HepG2 (cell line): ENCODE results near the gene TMEM151A. TPM values are rescaled to one million over a fixed set of nuclear protein-coding genes. Genes with fewer than 3 reads are reported as not detected.

ENCODE experiments used
- GPBP1L1 ChIP-seq: sonication (generic); formaldehyde crosslinking; IDR thresholded peaks from 2 replicates; pipeline ENCODE4 v1.5.0; 2020; ENCODE audit warnings: mild to moderate bottlenecking, missing genetic modification reagents
- HMGXB4 ChIP-seq, 2 experiments: sonication (generic) in 1 of 2; formaldehyde crosslinking in 1 of 2; IDR thresholded peaks; 2 replicates each; pipeline versions ENCODE4 v1.4.0 to v1.6.1; 2018 to 2020; ENCODE audit warnings: missing genetic modification reagents in 2 of 2, borderline replicate concordance in 1 of 2, low read depth in 1 of 2, mild to moderate bottlenecking in 1 of 2, missing biosample characterization in 1 of 2
- IRX3 ChIP-seq: sonication (generic); formaldehyde crosslinking; IDR thresholded peaks from 2 replicates; pipeline ENCODE4 v1.8.1; 2023; ENCODE audit warnings: mild to moderate bottlenecking, low read depth, missing genetic modification reagents, borderline replicate concordance
- KLF6 ChIP-seq: IDR thresholded peaks from 2 replicates; pipeline ENCODE4 v1.8.0; 2016; ENCODE audit warnings: missing biosample characterization, missing genetic modification reagents
- RARA ChIP-seq: IDR thresholded peaks from 2 replicates; pipeline ENCODE4 v1.6.1; 2016; ENCODE audit warnings: missing genetic modification reagents, missing compliant biosample characterization
- SIN3A ChIP-seq: IDR thresholded peaks from 2 replicates; pipeline ENCODE4 v1.6.1; 2011; ENCODE audit warnings: low read depth, mild to moderate bottlenecking, control low read depth, low read length, borderline replicate concordance
- SKIL ChIP-seq: sonication (generic); formaldehyde crosslinking; IDR thresholded peaks from 2 replicates; pipeline ENCODE4 v1.8.0; 2022; ENCODE audit warnings: missing genetic modification reagents, mild to moderate bottlenecking, moderate library complexity, borderline replicate concordance
- SMC3 ChIP-seq: IDR thresholded peaks from 2 replicates; pipeline ENCODE4 v1.6.1; 2011; ENCODE audit warnings: low read length, improper control_type of control experiment
- STAT5B ChIP-seq: sonication (generic); formaldehyde crosslinking; IDR thresholded peaks from 2 replicates; pipeline ENCODE4 v1.4.0; 2020; ENCODE audit warnings: missing genetic modification reagents
- TEF ChIP-seq: sonication (generic); formaldehyde crosslinking; IDR thresholded peaks from 2 replicates; pipeline ENCODE4 v1.5.0; 2020; ENCODE audit warnings: missing genetic modification reagents
- U2AF2 ChIP-seq: fragments of 200-400 bp; formaldehyde crosslinking; IDR thresholded peaks from 2 replicates; pipeline ENCODE4 v1.6.1; 2017; ENCODE audit warnings: low read depth, mild to moderate bottlenecking, low read length
- ZBTB25 ChIP-seq: IDR thresholded peaks from 2 replicates; pipeline ENCODE4 v1.6.1; 2018; ENCODE audit warnings: missing genetic modification reagents
- ZMAT3 ChIP-seq: sonication (generic); formaldehyde crosslinking; conservative IDR thresholded peaks from 2 replicates; pipeline ENCODE4 v1.7.0; 2021; ENCODE audit warnings: missing genetic modification reagents
- ZNF441 ChIP-seq: sonication (generic); formaldehyde crosslinking; IDR thresholded peaks from 2 replicates; pipeline ENCODE4 v1.7.0; 2021; ENCODE audit warnings: missing genetic modification reagents, borderline replicate concordance
- ZNF652 ChIP-seq: IDR thresholded peaks from 2 replicates; pipeline ENCODE4 v1.6.1; 2016; ENCODE audit warnings: low read depth, borderline replicate concordance
- ZNF781 ChIP-seq: sonication (generic); formaldehyde crosslinking; IDR thresholded peaks from 2 replicates; pipeline ENCODE4 v1.5.1; 2020; ENCODE audit warnings: borderline replicate concordance, mild to moderate bottlenecking, missing genetic modification reagents; ENCODE audit errors: not compliant biosample characterization
- polyA plus RNA-seq, 8 experiments: library from polyadenylated mRNA; depleted of rRNA in 3 of 8; stranded (reverse) in 7 of 8; unstranded in 1 of 8; fragments of >200 nt; fragmentation: Illumina TruSeq in 4 of 8; extraction: Trizol in 4 of 8; gene quantifications; 2 replicates each; pipeline versions ENCODE4 v1.2.1 to v1.2.3, GENCODE V29; 2011 to 2016; ENCODE audit warnings: low read depth in 4 of 8, missing spikeins in 1 of 8, mixed read lengths in 1 of 8; ENCODE audit not compliant: insufficient read depth in 1 of 8
- total RNA-seq, 5 experiments: library from RNA; depleted of rRNA; stranded (reverse); fragments of >200 nt; fragmentation: Illumina TruSeq; extraction: Trizol; gene quantifications; 2 replicates each; pipeline ENCODE4 v1.2.3, GENCODE V29; 2016; ENCODE audit warnings: low read depth in 1 of 5

TMEM151A gene
- total and polyA plus RNA-seq, 2 of the 13 experiments (the other 11 are each of a cell fraction or from before 2014, with no cell fraction given): 0.18 to 0.33 TPM

- TF ChIP-seq SIN3A: peak; percentile 95
- peak; percentile 89; the same call in 1 of the 2 replicates for TF ChIP-seq ZNF441 (CRISPR knock-in tag)
- 0 out of 2 replicates have a peak, but pooled peaks have one; percentile 76 for TF ChIP-seq STAT5B (CRISPR knock-in tag)
- peak; percentile 83; the same call in 1 of the 2 replicates for TF ChIP-seq IRX3 (CRISPR knock-in tag)
- peak in 1 of 2 experiments; percentile 47; a peak in 2 of 4 replicates for TF ChIP-seq HMGXB4 (CRISPR knock-in tag; IDR thresholded peaks at IDR 0.05; ENCODE audit: borderline replicate concordance in 1 of 2, low read depth in 1 of 2)
- peak; percentile 67; the same call in 1 of the 2 replicates for TF ChIP-seq ZMAT3 (CRISPR knock-in tag)
- TF ChIP-seq GPBP1L1: no peak
- peak; percentile 69 for TF ChIP-seq RARA (CRISPR knock-in tag)
- peak; percentile 58; the same call in 1 of the 2 replicates for TF ChIP-seq ZBTB25
- TF ChIP-seq SMC3: no peak
- TF ChIP-seq ZNF781 (CRISPR knock-in tag): peak; percentile 90
- TF ChIP-seq ZNF652 (CRISPR knock-in tag): no peak
- TF ChIP-seq U2AF2: no peak
- no peak for TF ChIP-seq SKIL (CRISPR knock-in tag)
- peak; percentile 80; the same call in 1 of the 2 replicates for TF ChIP-seq KLF6 (CRISPR knock-in tag)
- no peak for TF ChIP-seq TEF (CRISPR knock-in tag)
Observed at GRCh38 chr11:66289548-66290329, 2.0 kb upstream of the TMEM151A start (continued).
